CD4-positive, alpha-beta T cell (primary cell): ENCODE data around the gene SETD6. TPM values are rescaled to one million over a fixed set of nuclear protein-coding genes. Genes with fewer than 3 reads are reported as not detected.

Experiments used
- ATAC-seq: fragments of 200-7000 bp; cut with Tn5 transposase; one replicate; pipeline ENCODE4 v1.10.0; 2022; ENCODE audit warnings: mild to moderate bottlenecking; ENCODE audit not compliant: poor library complexity
- CTCF ChIA-PET: fragments of 350-600 bp; sonication (Branson Sonifier 250); formaldehyde crosslinking; loops from one replicate; lab custom pipeline; 2021; ENCODE audit warnings: antibody characterized with exemption, inconsistent platforms; lab: Charles Lee
- POLR2A ChIA-PET: fragments of 350-600 bp; sonication (Branson Sonifier 250); formaldehyde crosslinking; loops from one replicate; lab custom pipeline; 2021; ENCODE audit warnings: antibody characterized with exemption, inconsistent platforms; lab: Charles Lee
- DNase-seq, 14 experiments: peaks; one replicate each; pipeline ENCODE4 v3.0.0-alpha.2; 2013 to 2020; ENCODE audit warnings: mixed read lengths in 2 of 14
- H3K27ac ChIP-seq, 2 donors: one replicate each; pipeline versions ENCODE4 v1.5.1 to v1.7.0; 2013; ENCODE audit warnings: low read length in 2 of 2, low read depth in 1 of 2, mild to moderate bottlenecking in 1 of 2
- H3K27me3 ChIP-seq, 2 experiments: 1 replicate in 1 of 2; 2 replicates in 1 of 2; pipeline versions ENCODE4 v1.6.1 to v1.7.0; 2013; ENCODE audit warnings: low read length in 2 of 2, control low read depth in 1 of 2, mild to moderate bottlenecking in 1 of 2, moderate library complexity in 1 of 2; ENCODE audit not compliant: insufficient read depth in 2 of 2, control insufficient read depth in 1 of 2
- H3K36me3 ChIP-seq: one replicate; pipeline ENCODE4 v1.6.1; 2013; ENCODE audit warnings: low read length, control low read depth; ENCODE audit not compliant: insufficient read depth
- H3K4me1 ChIP-seq: one replicate; pipeline ENCODE4 v1.6.1; 2013; ENCODE audit warnings: low read length, control low read depth; ENCODE audit not compliant: insufficient read depth
- H3K4me3 ChIP-seq: one replicate; pipeline ENCODE4 v1.5.1; 2013; ENCODE audit warnings: mild to moderate bottlenecking, low read length, moderate library complexity
- H3K9me3 ChIP-seq, 2 experiments: 1 replicate in 1 of 2; 2 replicates in 1 of 2; pipeline versions ENCODE4 v1.6.1 to v1.7.0; 2013; ENCODE audit warnings: low read length in 2 of 2, mild to moderate bottlenecking in 2 of 2, control low read depth in 1 of 2, moderate library complexity in 1 of 2; ENCODE audit not compliant: control insufficient read depth in 1 of 2, insufficient read depth in 1 of 2
- H3K27ac Mint-ChIP-seq: one replicate; pipeline ENCODE4 v1.8.0; 2020; ENCODE audit warnings: mixed read lengths
- H3K27me3 Mint-ChIP-seq: one replicate; pipeline ENCODE4 v1.8.0; 2021; ENCODE audit warnings: mixed read lengths
- H3K36me3 Mint-ChIP-seq: one replicate; pipeline ENCODE4 v1.8.0; 2021; ENCODE audit warnings: low read depth, mixed read lengths
- H3K4me1 Mint-ChIP-seq: one replicate; pipeline ENCODE4 v1.8.0; 2021; ENCODE audit warnings: low read depth, mixed read lengths
- H3K4me3 Mint-ChIP-seq: one replicate; pipeline ENCODE4 v1.8.0; 2020; ENCODE audit warnings: mild to moderate bottlenecking, mixed read lengths
- H3K9me3 Mint-ChIP-seq: one replicate; pipeline ENCODE4 v1.8.0; 2020; ENCODE audit warnings: mixed read lengths
- CTCF ChIP-seq: fragments of 200-600 bp; IDR thresholded peaks from one replicate; pipeline ENCODE4 v1.8.0; 2022; ENCODE audit warnings: antibody characterized with exemption, mild to moderate bottlenecking
- intact Hi-C, 2 experiments: fragments of 100-400 bp; cut with DNase I in 1 of 2; cut with micrococcal nuclease in 1 of 2; formaldehyde crosslinking; loops; one replicate each; pipeline versions ENCODE4 v1.15.1 to v1.9.0; 2023 to 2025; cut with DNase I, micrococcal nuclease
- total RNA-seq, 174 experiments: library from RNA in 2 of 174; stranded (reverse) in 2 of 174; gene quantifications; one replicate each; pipeline ENCODE4 v1.2.3 and lab custom pipeline; 2021 to 2026

SETD6 gene
- total RNA-seq, 2 experiments from 2014 or later = 21.9 to 25.5 TPM

- Histone ChIP-seq H3K27me3 (peaks cover 0 to 2% of the 10 kb centered on the region in 2 experiments), H3K4me3 (no peak overlapping the region), H3K36me3 (no peaks in the 10 kb centered on the region), H3K27ac (no peak overlapping the region), H3K4me1 (peaks cover 17% of the 10 kb centered on the region), H3K9me3 (no peaks in the 10 kb centered on the region)
- peaks cover 5% of the 10 kb centered on the region for H3K27me3 Mint-ChIP-seq
- H3K27ac Mint-ChIP-seq = peak overlapping the region; percentile 65
- peak overlapping the region; percentile 11 for H3K4me3 Mint-ChIP-seq
- no peak for TF ChIP-seq CTCF
- no peak for ATAC-seq
- ChIA-PET CTCF (interaction anchor here (0.7 kb wide), 1 partner anchor 159 kb away, joined by 3 read pairs; no protein-coding TSS in a partner anchor), POLR2A (no interaction called here)
- no peaks in the 10 kb centered on the region for H3K9me3 Mint-ChIP-seq
- intact Hi-C loops = no loop called here
- DNase-seq = peak in 2 of 14 experiments; percentile 21 to 26
- no peaks in the 10 kb centered on the region for H3K36me3 Mint-ChIP-seq
- H3K4me1 Mint-ChIP-seq = peaks cover 11% of the 10 kb centered on the region
These were observed 19.6 kb upstream of the SETD6 start for GRCh38 chr16:58495521-58496331.

- Histone ChIP-seq H3K27ac (no peak overlapping the region), H3K4me1 (peaks cover 33% of the 10 kb centered on the region), H3K9me3 (peaks cover 0 to 10% of the 10 kb centered on the region in 2 experiments), H3K27me3 (peaks cover 0 to 8% of the 10 kb centered on the region in 2 experiments), H3K36me3 (no peaks in the 10 kb centered on the region), H3K4me3 (no peak overlapping the region)
- POLR2A ChIA-PET = no interaction called here
- Mint-ChIP-seq H3K4me1 (peaks cover 17% of the 10 kb centered on the region), H3K4me3 (peak overlapping the region; percentile 39), H3K27me3 (peaks cover 10% of the 10 kb centered on the region), H3K27ac (no peak overlapping the region), H3K36me3 (no peaks in the 10 kb centered on the region), H3K9me3 (no peaks in the 10 kb centered on the region)
- no peak for TF ChIP-seq CTCF
- DNase-seq (no peak), ATAC-seq (no peak)
- intact Hi-C loops = no loop called here
- CTCF ChIA-PET = interaction anchor here (1.4 kb wide), 1 partner anchor 10 kb away, joined by 5 read pairs; no protein-coding TSS in a partner anchor
These were observed 17.8 kb upstream of the SETD6 start for GRCh38 chr16:58497468-58497867.

GRCh38 chr16:58497935-58498334, 17.4 kb upstream of the SETD6 start:
- Histone ChIP-seq H3K4me3 (no peak overlapping the region), H3K27ac (no peak overlapping the region), H3K9me3 (peaks cover 0 to 10% of the 10 kb centered on the region in 2 experiments), H3K36me3 (no peaks in the 10 kb centered on the region), H3K27me3 (peaks cover 0 to 8% of the 10 kb centered on the region in 2 experiments), H3K4me1 (peaks cover 33% of the 10 kb centered on the region)
- Mint-ChIP-seq H3K4me1 (peaks cover 17% of the 10 kb centered on the region), H3K36me3 (no peaks in the 10 kb centered on the region), H3K4me3 (peak overlapping the region; percentile 39), H3K9me3 (no peaks in the 10 kb centered on the region), H3K27ac (no peak overlapping the region), H3K27me3 (peaks cover 10% of the 10 kb centered on the region)
- peak in 1 of 14 experiments; percentile 26 for DNase-seq
- no peak for TF ChIP-seq CTCF
- intact Hi-C loops = no loop called here
- CTCF ChIA-PET = interaction anchor here (1.4 kb wide), 1 partner anchor 10 kb away, joined by 5 read pairs; no protein-coding TSS in a partner anchor
- no peak for ATAC-seq
- POLR2A ChIA-PET = no interaction called here
